HUES64 (cell line): Measurements from ENCODE around the gene AGRP.

Experiments
- H3K27ac ChIP-seq: 2 replicates; pipeline ENCODE4 v1.7.0; 2013; ENCODE audit warnings: low read depth, low read length, inconsistent platforms
- H3K27me3 ChIP-seq: 2 replicates; pipeline ENCODE4 v1.6.1; 2013; ENCODE audit warnings: mild to moderate bottlenecking, low read length; ENCODE audit not compliant: insufficient read depth
- H3K36me3 ChIP-seq: 2 replicates; pipeline ENCODE4 v1.6.1; 2013; ENCODE audit warnings: mild to moderate bottlenecking, low read length; ENCODE audit not compliant: insufficient read depth
- H3K4me1 ChIP-seq: 2 replicates; pipeline ENCODE4 v1.6.1; 2013; ENCODE audit warnings: mild to moderate bottlenecking, low read length, moderate library complexity; ENCODE audit not compliant: insufficient read depth
- H3K4me3 ChIP-seq: 2 replicates; pipeline ENCODE4 v1.5.1; 2013; ENCODE audit warnings: mild to moderate bottlenecking, low read length, moderate library complexity
- H3K9ac ChIP-seq: 2 replicates; pipeline ENCODE4 v1.6.1; 2013; ENCODE audit warnings: mild to moderate bottlenecking, low read depth, low read length
- H3K9me3 ChIP-seq: 2 replicates; pipeline ENCODE4 v1.6.1; 2013; ENCODE audit warnings: low read depth, low read length; ENCODE audit not compliant: insufficient read depth
- WGBS: fragments of 150-250, 120-280 bp; methylation state at CpG from one replicate; pipeline ENCODE4 v1.1.7; 2013; ENCODE audit warnings: missing lambda C conversion rate; 5-methylcytosine and 5-hydroxymethylcytosine counted together

The AGRP gene

DNA sequence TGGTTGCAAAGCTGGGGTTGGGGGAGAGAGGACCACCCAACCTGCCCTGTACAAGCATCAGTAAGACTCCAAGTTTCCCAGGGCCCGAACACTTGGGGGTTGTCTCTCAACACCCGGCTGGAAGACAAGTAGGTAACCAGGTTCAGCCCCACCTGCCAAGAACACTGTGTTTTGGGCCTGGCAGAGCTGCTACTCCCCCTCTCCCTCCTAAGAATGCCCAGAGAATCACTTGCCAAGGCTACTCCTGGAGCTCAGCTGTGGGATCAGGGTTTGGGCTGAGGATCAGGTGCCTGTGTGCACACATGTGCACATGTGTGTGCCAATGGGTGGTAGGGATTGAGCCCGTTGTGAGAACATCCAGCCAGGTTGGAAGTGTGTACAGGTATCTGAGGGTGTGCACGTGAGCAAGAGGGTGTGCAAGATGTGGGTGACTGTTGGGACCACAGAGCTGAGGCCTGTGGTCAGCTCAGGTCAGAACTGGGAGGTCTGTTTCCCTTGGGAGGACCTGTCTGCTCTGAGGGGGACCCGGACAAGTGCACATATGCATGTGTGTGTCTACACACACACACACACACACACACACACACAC is 50.1 kb downstream of the AGRP start:
- H3K9me3 ChIP-seq = no peaks in the 10 kb centered on the region
- H3K27ac ChIP-seq = no peak overlapping the region
- peaks cover 22% of the 10 kb centered on the region for H3K4me1 ChIP-seq
- 95% methylated on average over 5 of the region's 5 CpGs for WGBS
- H3K9ac ChIP-seq = 0 out of 2 replicates have a peak overlapping the region, but pooled peaks have one; percentile 59
- peaks cover 12% of the 10 kb centered on the region for H3K36me3 ChIP-seq
- peaks cover 35% of the 10 kb centered on the region for H3K27me3 ChIP-seq
- H3K4me3 ChIP-seq = no peak overlapping the region
